ENCODE data around the gene P2RY12.

DNA sequence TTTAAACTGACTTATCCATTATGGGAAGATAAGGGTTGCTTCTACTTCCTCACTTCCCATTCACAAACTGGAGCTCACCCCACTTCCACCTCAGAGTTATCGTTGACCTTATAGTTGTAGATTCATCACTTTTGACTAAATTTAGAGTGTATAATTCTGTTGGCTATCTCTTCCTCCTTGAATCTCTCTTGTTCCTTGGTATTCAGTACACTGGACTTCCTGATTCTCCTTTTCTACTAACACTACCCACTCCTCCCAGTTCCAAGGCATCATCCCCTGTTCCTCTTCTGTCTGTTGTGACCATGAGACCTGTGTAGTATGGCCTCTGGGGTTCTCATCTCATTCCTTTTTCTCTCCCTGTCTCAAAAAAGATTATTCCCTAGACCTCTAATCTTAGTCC lies 62.0 kb downstream of the P2RY12 start:
- TF ChIP-seq POLR2A (IDR thresholded peaks at IDR 0.05) = no peak
- TF ChIP-seq, protein P1, sequence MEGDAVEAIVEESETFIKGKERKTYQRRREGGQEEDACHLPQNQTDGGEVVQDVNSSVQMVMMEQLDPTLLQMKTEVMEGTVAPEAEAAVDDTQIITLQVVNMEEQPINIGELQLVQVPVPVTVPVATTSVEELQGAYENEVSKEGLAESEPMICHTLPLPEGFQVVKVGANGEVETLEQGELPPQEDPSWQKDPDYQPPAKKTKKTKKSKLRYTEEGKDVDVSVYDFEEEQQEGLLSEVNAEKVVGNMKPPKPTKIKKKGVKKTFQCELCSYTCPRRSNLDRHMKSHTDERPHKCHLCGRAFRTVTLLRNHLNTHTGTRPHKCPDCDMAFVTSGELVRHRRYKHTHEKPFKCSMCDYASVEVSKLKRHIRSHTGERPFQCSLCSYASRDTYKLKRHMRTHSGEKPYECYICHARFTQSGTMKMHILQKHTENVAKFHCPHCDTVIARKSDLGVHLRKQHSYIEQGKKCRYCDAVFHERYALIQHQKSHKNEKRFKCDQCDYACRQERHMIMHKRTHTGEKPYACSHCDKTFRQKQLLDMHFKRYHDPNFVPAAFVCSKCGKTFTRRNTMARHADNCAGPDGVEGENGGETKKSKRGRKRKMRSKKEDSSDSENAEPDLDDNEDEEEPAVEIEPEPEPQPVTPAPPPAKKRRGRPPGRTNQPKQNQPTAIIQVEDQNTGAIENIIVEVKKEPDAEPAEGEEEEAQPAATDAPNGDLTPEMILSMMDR (IDR thresholded peaks at IDR 0.05) = no peak
